HEK293 (cell line): ENCODE results near the gene CDT1.

Source experiments
- FEZF1 ChIP-seq: fragments of 450-650 bp; formaldehyde crosslinking; IDR thresholded peaks from 2 replicates; pipeline ENCODE4 v1.5.1; 2016; ENCODE audit warnings: missing biosample characterization, missing genetic modification characterization
- ZIC2 ChIP-seq: fragments of 450-650 bp; formaldehyde crosslinking; IDR thresholded peaks from 2 replicates; pipeline ENCODE4 v1.5.1; 2016; ENCODE audit warnings: missing biosample characterization, missing genetic modification characterization
- ZNF175 ChIP-seq: fragments of 450-650 bp; formaldehyde crosslinking; IDR thresholded peaks from 2 replicates; pipeline ENCODE4 v1.5.1; 2016; ENCODE audit warnings: missing biosample characterization, missing genetic modification characterization
- ZNF776 ChIP-seq: fragments of 450-650 bp; formaldehyde crosslinking; IDR thresholded peaks from 2 replicates; pipeline ENCODE4 v1.5.0; 2017; ENCODE audit warnings: missing biosample characterization, missing genetic modification characterization, borderline replicate concordance
- ZNF792 ChIP-seq: fragments of 450-650 bp; formaldehyde crosslinking; IDR thresholded peaks from 2 replicates; pipeline ENCODE4 v1.5.1; 2016; ENCODE audit warnings: missing biosample characterization, missing genetic modification characterization

- peak; percentile 62 for TF ChIP-seq ZIC2 (tag by site-specific recombination)
- TF ChIP-seq FEZF1 (tag by site-specific recombination), result no peak
- TF ChIP-seq ZNF792, result no peak
- TF ChIP-seq ZNF175, result no peak
- no peak for TF ChIP-seq ZNF776
Observed at GRCh38 chr16:88760424-88761142, 43.0 kb upstream of the CDT1 start.
